Myocyte (in vitro differentiated cells): Measurements from ENCODE around the gene OLAH. TPM values are rescaled to one million over a fixed set of nuclear protein-coding genes. Genes with fewer than 3 reads are reported as not detected.

Experiments
- DNase-seq: peaks from one replicate; pipeline ENCODE4 v3.0.0-alpha.2; 2012; ENCODE audit warnings: low read depth
- total RNA-seq: library from RNA; depleted of rRNA; stranded (reverse); fragments of >200 nt; gene quantifications from 2 replicates; pipeline ENCODE4 v1.2.3, GENCODE V29; 2014

OLAH gene
- total RNA-seq, 1 donor from 2014 or later = not detected

- no peak for DNase-seq
These were observed 25.5 kb downstream of the OLAH start for GRCh38 chr10:15069230-15069629.

- no peak for DNase-seq
These were observed 28.6 kb downstream of the OLAH start for GRCh38 chr10:15072358-15072757.

GRCh38 chr10:15075421-15075820, 31.7 kb downstream of the OLAH start:
- no peak for DNase-seq

GRCh38 chr10:15083674-15084501, 40.1 kb downstream of the OLAH start:
- no peak for DNase-seq

DNA sequence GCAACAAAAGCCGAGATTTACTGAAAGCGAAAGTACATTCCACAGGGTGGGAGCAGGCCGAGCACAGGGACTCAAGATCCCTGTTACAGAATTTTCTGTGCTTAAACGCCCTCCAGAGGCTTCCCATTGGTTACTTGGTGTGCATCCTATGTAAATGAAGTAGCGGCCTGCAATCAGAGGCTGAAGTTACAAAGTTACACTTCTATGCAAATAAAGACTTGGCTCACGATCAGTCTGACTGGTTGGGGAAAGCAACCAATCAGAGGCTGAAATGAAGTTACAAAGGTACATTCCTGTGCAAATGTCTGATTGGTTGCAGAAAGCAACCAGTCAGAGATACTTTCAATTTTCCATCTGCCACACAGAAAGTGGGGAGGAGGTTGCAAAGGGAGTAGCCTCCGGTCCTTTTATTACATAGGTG, 40.8 kb downstream of the OLAH start:
- DNase-seq = peak; percentile 90

GRCh38 chr10:15088428-15089261, 44.9 kb downstream of the OLAH start, which contains the start of gene ACBD7:
Gene ACBD7 (minus strand): TSS chr10:15088776. CDS start chr10:15088728, 48 bp downstream.
- DNase-seq = peak; percentile 86

- no peak for DNase-seq
These were observed 47.7 kb downstream of the OLAH start for GRCh38 chr10:15091418-15091817.

DNA sequence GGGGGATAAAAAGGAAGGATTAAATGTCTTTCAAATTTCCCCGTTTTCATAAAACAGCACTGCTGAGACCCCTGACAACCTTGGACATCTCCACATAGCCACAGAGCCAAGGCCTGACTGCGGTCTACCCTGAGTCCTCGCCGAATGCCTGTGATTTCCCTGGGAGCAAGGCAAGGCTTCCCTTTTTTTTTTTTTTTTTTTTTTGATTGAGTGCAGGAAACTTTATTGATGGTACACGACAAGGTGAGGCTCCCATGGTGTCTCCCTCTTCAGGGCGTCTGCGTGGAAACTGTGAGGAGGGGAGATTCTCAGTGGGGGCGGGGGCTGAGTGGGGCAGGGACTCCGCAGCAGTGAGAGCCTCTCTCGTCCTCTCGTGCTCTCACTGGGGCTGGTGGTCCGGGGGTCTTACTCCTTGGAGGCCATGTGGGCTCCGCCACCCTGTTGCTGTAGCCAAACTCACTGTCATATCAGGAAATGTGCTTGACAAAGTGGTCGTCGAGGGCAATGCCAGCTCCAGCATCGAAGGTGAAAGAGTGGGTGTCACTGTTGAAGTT, 49.2 kb downstream of the OLAH start:
- DNase-seq = no peak

DNA sequence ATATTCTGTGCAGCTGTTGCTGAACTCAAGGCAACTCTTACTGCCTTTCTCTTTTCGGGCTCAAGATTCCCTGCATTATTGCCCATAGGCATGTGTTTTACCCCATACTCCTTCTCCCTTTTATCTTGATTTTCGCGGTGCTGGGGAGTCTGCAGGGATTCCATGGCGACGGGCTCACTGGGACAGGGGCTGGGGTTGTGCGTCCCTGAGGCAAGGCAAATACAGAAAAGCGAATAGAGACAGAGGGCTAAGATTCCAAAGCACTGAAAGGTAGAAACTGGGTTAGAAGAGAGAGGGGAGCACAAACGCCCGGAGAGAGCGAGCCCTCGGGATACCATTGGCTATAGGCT, 52.9 kb downstream of the OLAH start:
- no peak for DNase-seq

DNA sequence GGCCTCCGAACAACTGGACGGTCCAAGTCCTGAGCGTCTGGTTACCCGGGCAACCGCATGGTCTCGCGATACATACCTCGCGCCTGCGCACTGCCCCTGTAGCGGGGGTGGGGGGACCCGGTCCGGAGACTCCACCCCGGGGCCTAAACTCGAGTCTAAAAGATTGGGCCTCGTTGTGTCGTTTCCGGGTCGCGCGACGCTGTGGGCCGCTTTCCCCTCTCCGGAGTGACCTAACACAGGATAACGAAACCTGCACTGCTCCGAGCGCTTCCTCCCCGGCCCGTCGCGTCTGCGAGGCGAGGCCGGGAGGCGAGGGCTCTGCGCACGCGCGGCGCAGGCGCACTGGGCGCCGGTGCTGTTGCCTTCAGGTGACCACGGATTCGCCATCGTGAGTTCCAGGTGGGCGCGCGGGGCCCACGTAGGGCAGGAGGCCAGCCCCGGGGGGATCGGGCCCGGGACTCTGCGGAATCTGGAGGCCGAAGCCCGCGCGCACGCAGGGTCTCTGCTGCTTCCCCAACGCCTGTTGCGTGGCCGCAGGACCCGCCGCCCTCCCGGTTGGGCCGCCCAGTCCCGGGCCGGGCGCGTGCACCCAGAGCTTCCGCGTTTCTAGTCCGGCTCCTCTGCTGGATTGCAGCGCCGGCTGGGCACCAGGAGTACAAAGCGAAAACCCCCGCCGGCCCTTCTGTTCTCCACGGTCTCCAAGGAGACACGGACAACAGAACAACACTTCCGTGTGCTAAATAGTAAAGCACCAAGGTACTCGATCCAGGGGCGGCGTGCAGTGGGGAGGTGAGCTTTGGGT, 53.5 kb downstream of the OLAH start, which contains the start of gene RPP38:
Gene RPP38, plus strand, starts transcription at position 345 of the 802 bp plus-strand sequence. CDS start 5,960 bp downstream, outside the sequence.
- peak; percentile 96 for DNase-seq

GRCh38 chr10:15099886-15100285, 56.1 kb downstream of the OLAH start:
- DNase-seq = no peak

DNA sequence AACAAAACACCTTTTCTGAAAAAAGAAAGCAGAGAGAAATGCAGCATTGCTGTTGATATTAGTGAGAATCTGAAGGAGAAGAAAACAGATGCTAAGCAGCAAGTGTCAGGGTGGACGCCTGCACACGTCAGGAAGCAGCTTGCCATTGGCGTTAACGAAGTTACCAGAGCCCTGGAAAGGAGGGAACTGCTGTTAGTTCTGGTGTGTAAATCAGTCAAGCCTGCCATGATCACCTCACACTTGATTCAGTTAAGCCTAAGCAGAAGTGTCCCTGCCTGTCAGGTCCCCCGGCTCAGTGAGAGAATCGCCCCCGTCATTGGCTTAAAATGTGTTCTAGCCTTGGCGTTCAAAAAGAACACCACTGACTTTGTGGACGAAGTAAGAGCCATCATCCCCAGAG, 59.8 kb downstream of the OLAH start:
- DNase-seq = no peak

- DNase-seq = peak; percentile 65
These were observed 62.7 kb downstream of the OLAH start for GRCh38 chr10:15106352-15107013.

DNA sequence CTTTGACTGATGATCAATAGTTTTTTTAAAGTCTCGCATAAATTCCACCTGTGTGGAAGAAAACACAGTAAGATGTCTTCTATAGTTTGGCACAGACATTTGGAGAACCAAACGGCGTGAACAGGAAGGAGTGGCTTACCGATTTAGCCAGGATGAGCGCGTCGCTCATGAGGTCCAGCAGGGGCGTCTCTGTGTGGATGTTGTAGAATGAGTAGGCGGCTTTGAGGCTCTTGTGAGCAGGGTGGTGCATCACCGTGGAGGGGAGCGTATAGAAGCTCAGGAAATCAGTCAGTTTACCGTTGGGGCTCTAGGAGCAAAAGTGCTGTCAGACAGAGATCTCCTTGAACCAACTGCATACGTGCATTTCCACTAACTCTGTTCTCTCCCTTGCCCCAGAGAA, 68.9 kb downstream of the OLAH start:
- DNase-seq = no peak

GRCh38 chr10:15113766-15114165, 70.0 kb downstream of the OLAH start:
- DNase-seq = no peak

- no peak for DNase-seq
These were observed 72.5 kb downstream of the OLAH start for GRCh38 chr10:15116225-15116624.

GRCh38 chr10:15118615-15119014, 74.9 kb downstream of the OLAH start:
- DNase-seq = no peak

DNA sequence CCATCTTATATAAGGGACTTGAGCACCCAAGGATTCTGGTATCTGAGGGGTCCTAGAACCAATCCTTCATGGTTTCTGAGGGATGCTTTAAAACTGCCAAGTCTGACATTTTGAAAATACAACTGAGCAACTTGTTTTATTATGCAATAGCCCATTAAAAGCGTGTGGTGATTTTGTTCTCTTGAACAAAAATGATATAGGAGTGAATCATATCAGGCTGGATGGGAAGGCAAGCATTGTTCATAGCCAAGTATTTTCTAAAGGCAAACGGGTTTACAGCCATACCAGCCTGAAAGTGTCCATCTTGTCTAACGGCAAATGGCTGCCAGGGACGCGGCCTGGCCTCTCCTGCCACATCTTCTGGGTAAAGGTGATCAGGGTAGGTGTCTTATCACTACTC, 76.8 kb downstream of the OLAH start:
- peak; percentile 28 for DNase-seq

- no peak for DNase-seq
These were observed 78.0 kb downstream of the OLAH start for GRCh38 chr10:15121707-15122106.

GRCh38 chr10:15122477-15123030, 78.8 kb downstream of the OLAH start:
- DNase-seq = no peak
